B cell (primary cell): ENCODE data around the gene SIL1. TPM values are rescaled to one million over a fixed set of nuclear protein-coding genes. Genes with fewer than 3 reads are reported as not detected.

Experiments
- ATAC-seq: fragments of 200-7000 bp; cut with Tn5 transposase; one replicate; pipeline ENCODE4 v1.10.0; 2021; ENCODE audit warnings: low read depth, mild to moderate bottlenecking, moderate number of reproducible peaks, moderate library complexity
- CTCF ChIA-PET: fragments of 350-600 bp; sonication (Branson Sonifier 250); formaldehyde crosslinking; loops from one replicate; lab custom pipeline; 2021; ENCODE audit warnings: antibody characterized with exemption, inconsistent platforms; lab: Charles Lee
- POLR2A ChIA-PET: fragments of 350-600 bp; sonication (Branson Sonifier 250); formaldehyde crosslinking; loops from one replicate; lab custom pipeline; 2021; ENCODE audit warnings: antibody characterized with exemption; lab: Charles Lee
- DNase-seq: peaks from one replicate; pipeline ENCODE4 v3.0.0; 2013
- H2AFZ ChIP-seq: 2 replicates; pipeline ENCODE4 v1.6.1; 2012; ENCODE audit warnings: mild to moderate bottlenecking, low read depth, low read length; ENCODE audit not compliant: insufficient read depth, poor library complexity, severe bottlenecking
- H3K27ac ChIP-seq, 2 donors: 1 replicate in 1 of 2; 2 replicates in 1 of 2; pipeline ENCODE4 v1.5.1; 2012 to 2013; ENCODE audit warnings: low read length in 2 of 2, mild to moderate bottlenecking in 2 of 2, moderate library complexity in 1 of 2
- H3K27me3 ChIP-seq, 4 experiments: fragments of 200-600 bp in 1 of 4; sonication (generic) in 1 of 4; replicated peaks in 1 of 4; 1 replicate in 2 of 4; 2 replicates in 2 of 4; pipeline versions ENCODE4 v1.6.1 to v1.7.0; 2013 to 2016; ENCODE audit warnings: low read length in 3 of 4, mild to moderate bottlenecking in 2 of 4, mixed read lengths in 1 of 4, moderate library complexity in 1 of 4; ENCODE audit not compliant: insufficient read depth in 4 of 4, control insufficient read depth in 3 of 4; ENCODE audit errors: control extremely low read depth in 1 of 4
- H3K36me3 ChIP-seq, 2 experiments: replicated peaks in 1 of 2; 1 replicate in 1 of 2; 2 replicates in 1 of 2; pipeline versions ENCODE4 v1.6.1 to v1.7.1; 2013; ENCODE audit warnings: low read length in 1 of 2; ENCODE audit not compliant: insufficient read depth in 2 of 2, control insufficient read depth in 1 of 2; ENCODE audit errors: control extremely low read depth in 1 of 2, extremely low read depth in 1 of 2
- H3K4me1 ChIP-seq, 2 donors: fragments of 200-600 bp in 1 of 2; sonication (generic) in 1 of 2; 1 replicate in 1 of 2; 2 replicates in 1 of 2; pipeline versions ENCODE4 v1.5.1 to v1.6.1; 2013 to 2017; ENCODE audit warnings: low read length in 2 of 2; ENCODE audit not compliant: control insufficient read depth in 2 of 2, insufficient read depth in 2 of 2
- H3K4me2 ChIP-seq: replicated peaks from 2 replicates; pipeline ENCODE3; 2012; ENCODE audit warnings: mild to moderate bottlenecking, low read depth, low read length; ENCODE audit not compliant: poor library complexity, severe bottlenecking
- H3K4me3 ChIP-seq, 5 experiments: fragments of 200-600 bp in 1 of 5; sonication (generic) in 1 of 5; 1 replicate in 3 of 5; 2 replicates in 2 of 5; pipeline versions ENCODE4 v1.5.1 to v1.7.0; 2011 to 2016; ENCODE audit warnings: low read length in 4 of 5, mild to moderate bottlenecking in 4 of 5, low read depth in 2 of 5, control low read depth in 1 of 5, moderate library complexity in 1 of 5; ENCODE audit not compliant: insufficient read depth in 1 of 5; ENCODE audit errors: control extremely low read depth in 1 of 5, extremely low read depth in 1 of 5
- H3K79me2 ChIP-seq: fragments of 200-600 bp; sonication (generic); one replicate; pipeline ENCODE4 v1.6.0; 2016; ENCODE audit warnings: low read length; ENCODE audit not compliant: control insufficient read depth, insufficient read depth
- H3K9ac ChIP-seq: fragments of 200-600 bp; sonication (generic); 2 replicates; pipeline ENCODE4 v1.6.1; 2017; ENCODE audit warnings: mild to moderate bottlenecking, low read length, moderate library complexity
- H3K9me3 ChIP-seq, 3 donors: one replicate each; pipeline versions ENCODE4 v1.6.1 to v1.7.1; 2013; ENCODE audit warnings: low read length in 2 of 3; ENCODE audit not compliant: control insufficient read depth in 2 of 3, insufficient read depth in 1 of 3; ENCODE audit errors: control extremely low read depth in 1 of 3
- H4K20me1 ChIP-seq: 2 replicates; pipeline ENCODE4 v1.6.0; 2012; ENCODE audit warnings: mild to moderate bottlenecking, low read length; ENCODE audit not compliant: insufficient read depth, control insufficient read depth, poor library complexity, severe bottlenecking
- H3K27ac Mint-ChIP-seq: one replicate; pipeline ENCODE4 v1.8.0; 2021; ENCODE audit warnings: mixed read lengths
- H3K27me3 Mint-ChIP-seq: one replicate; pipeline ENCODE4 v1.8.0; 2021; ENCODE audit warnings: mixed read lengths
- H3K4me1 Mint-ChIP-seq: one replicate; pipeline ENCODE4 v1.8.0; 2021; ENCODE audit warnings: mixed read lengths
- H3K4me3 Mint-ChIP-seq: one replicate; pipeline ENCODE4 v1.8.0; 2021; ENCODE audit warnings: mixed read lengths
- H3K9me3 Mint-ChIP-seq: one replicate; pipeline ENCODE4 v1.8.0; 2022; ENCODE audit warnings: mixed read lengths; ENCODE audit not compliant: insufficient read depth
- CTCF ChIP-seq: fragments of 200-600 bp; IDR thresholded peaks from one replicate; pipeline ENCODE4 v1.8.0; 2022; ENCODE audit warnings: antibody characterized with exemption, mild to moderate bottlenecking
- EZH2 ChIP-seq: IDR thresholded peaks from 2 replicates; pipeline ENCODE4 v1.6.1; 2012; ENCODE audit warnings: borderline replicate concordance, low read depth, mild to moderate bottlenecking, moderate library complexity, low read length; ENCODE audit not compliant: insufficient read depth, poor library complexity, severe bottlenecking
- WGBS: methylation state at CpG from one replicate; pipeline ENCODE4 v1.1.5; 2013; ENCODE audit warnings: missing lambda C conversion rate; ENCODE audit not compliant: insufficient coverage; 5-methylcytosine and 5-hydroxymethylcytosine counted together
- intact Hi-C: fragments of 100-400 bp; cut with micrococcal nuclease; formaldehyde crosslinking; loops from one replicate; pipeline ENCODE4 v1.10.0; 2022
- polyA plus RNA-seq: library from polyadenylated mRNA; depleted of rRNA; stranded (reverse); fragments of >200 nt; gene quantifications from 2 replicates; pipeline ENCODE4 v1.2.3, GENCODE V29; 2012
- total RNA-seq, 2 donors: library from RNA; stranded (reverse); fragments of 120-200 nt in 1 of 2; gene quantifications; 1 replicate in 1 of 2; 2 replicates in 1 of 2; pipeline versions ENCODE4 v1.2.3 to v1.2.4, GENCODE V29; 2013 to 2022

Gene SIL1
- total and polyA plus RNA-seq, 2 donors (not counting 1 experiment from before 2014, with no cell fraction given), result 16.9 to 19.8 TPM

- ATAC-seq (no peak), DNase-seq (no peak)
- H3K27me3 ChIP-seq, result no peaks in the 10 kb centered on the region
- ChIA-PET CTCF (no interaction called here), POLR2A (no interaction called here)
- WGBS, result 50% methylated on average over 1 of the region's 5 CpGs
- Mint-ChIP-seq H3K9me3 (no peaks in the 10 kb centered on the region), H3K27me3 (no peaks in the 10 kb centered on the region), H3K4me3 (no peak overlapping the region), H3K27ac (no peak overlapping the region), H3K4me1 (peaks cover 29% of the 10 kb centered on the region)
- H3K36me3 ChIP-seq, result no peaks in the 10 kb centered on the region
- no peaks in the 10 kb centered on the region for H3K79me2 ChIP-seq
- peak overlapping the region; percentile 17 for H3K4me2 ChIP-seq
- no peak overlapping the region for H3K9ac ChIP-seq
- no peaks in the 10 kb centered on the region for H4K20me1 ChIP-seq
- intact Hi-C loops, result no loop called here
- H3K4me3 ChIP-seq, result no peak overlapping the region
- H3K4me1 ChIP-seq, result peaks cover 19 to 21% of the 10 kb centered on the region in 2 donors
- no peak overlapping the region for H2AFZ ChIP-seq
- TF ChIP-seq EZH2 (no peak), CTCF (no peak)
- H3K27ac ChIP-seq, result no peak overlapping the region
- no peaks in the 10 kb centered on the region for H3K9me3 ChIP-seq
These were observed 106.6 kb downstream of the SIL1 start for GRCh38 chr5:139091439-139092156.

GRCh38 chr5:139090581-139090980 lies 107.6 kb downstream of the SIL1 start:
- Histone ChIP-seq H3K9ac (no peak overlapping the region), H3K9me3 (no peaks in the 10 kb centered on the region), H3K27ac (no peak overlapping the region), H3K4me2 (no peak overlapping the region), H3K4me1 (peaks cover 19 to 21% of the 10 kb centered on the region in 2 donors), H2AFZ (no peak overlapping the region), H3K4me3 (no peak overlapping the region), H3K79me2 (no peaks in the 10 kb centered on the region), H3K27me3 (no peaks in the 10 kb centered on the region), H3K36me3 (no peaks in the 10 kb centered on the region), H4K20me1 (no peaks in the 10 kb centered on the region)
- intact Hi-C loops, result no loop called here
- Mint-ChIP-seq H3K9me3 (no peaks in the 10 kb centered on the region), H3K27ac (no peak overlapping the region), H3K27me3 (no peaks in the 10 kb centered on the region), H3K4me1 (peaks cover 26% of the 10 kb centered on the region), H3K4me3 (no peak overlapping the region)
- WGBS, result 67% methylated on average over 1 of the region's 5 CpGs
- TF ChIP-seq EZH2 (no peak), CTCF (no peak)
- ChIA-PET POLR2A (no interaction called here), CTCF (no interaction called here)
- ATAC-seq (no peak), DNase-seq (no peak)
